Thoracic aorta (tissue), 2 donors: ENCODE data around the gene LRP11. TPM values are rescaled to one million over a fixed set of nuclear protein-coding genes. Genes with fewer than 3 reads are reported as not detected.

Experiments used
- ATAC-seq: fragments of 150-250 bp; one replicate; pipeline ENCODE4 v1.8.0; 2017; ENCODE audit warnings: low read depth; ENCODE audit not compliant: insufficient number of reproducible peaks, low FRiP score
- DNase-seq: peaks from one replicate; pipeline ENCODE4 v3.0.0-alpha.2; 2020; ENCODE audit warnings: low spot score
- H3K27ac ChIP-seq, 2 donors: fragments of 200-600 bp; sonication (generic); 1 replicate in 1 of 2; 2 replicates in 1 of 2; pipeline ENCODE4 v1.5.1; 2016; ENCODE audit warnings: mild to moderate bottlenecking in 2 of 2, moderate library complexity in 2 of 2
- H3K27me3 ChIP-seq: fragments of 200-600 bp; sonication (generic); replicated peaks from 2 replicates; pipeline ENCODE4 v1.6.0; 2016; ENCODE audit warnings: mild to moderate bottlenecking; ENCODE audit not compliant: insufficient read depth
- H3K36me3 ChIP-seq: fragments of 200-600 bp; sonication (generic); one replicate; pipeline ENCODE4 v1.5.1; 2016
- H3K4me1 ChIP-seq, 2 donors: fragments of 200-600 bp; sonication (generic); 1 replicate in 1 of 2; 2 replicates in 1 of 2; pipeline versions ENCODE4 v1.5.1 to v1.6.0; 2016; ENCODE audit warnings: low read depth in 2 of 2, mild to moderate bottlenecking in 1 of 2; ENCODE audit not compliant: control insufficient read depth in 1 of 2
- H3K4me3 ChIP-seq: fragments of 200-600 bp; sonication (generic); 2 replicates; pipeline ENCODE4 v1.5.1; 2016; ENCODE audit warnings: mild to moderate bottlenecking
- H3K9me3 ChIP-seq: fragments of 200-600 bp; sonication (generic); 2 replicates; pipeline ENCODE4 v1.5.1; 2016
- total RNA-seq, 2 donors: library from RNA; depleted of rRNA; stranded (reverse); fragments of >200 nt; gene quantifications; one replicate each; pipeline versions ENCODE4 v1.1.0 to v1.2.3, GENCODE V29; 2016
- TF ChIP-seq, protein P1 (sequence below): fragments of 200-600 bp; sonication (generic); IDR thresholded peaks from one replicate; pipeline ENCODE4 v1.5.1; 2019; ENCODE audit warnings: antibody characterized with exemption

The LRP11 gene
- total RNA-seq, 2 donors from 2014 or later: 22.4 to 31.8 TPM

DNA sequence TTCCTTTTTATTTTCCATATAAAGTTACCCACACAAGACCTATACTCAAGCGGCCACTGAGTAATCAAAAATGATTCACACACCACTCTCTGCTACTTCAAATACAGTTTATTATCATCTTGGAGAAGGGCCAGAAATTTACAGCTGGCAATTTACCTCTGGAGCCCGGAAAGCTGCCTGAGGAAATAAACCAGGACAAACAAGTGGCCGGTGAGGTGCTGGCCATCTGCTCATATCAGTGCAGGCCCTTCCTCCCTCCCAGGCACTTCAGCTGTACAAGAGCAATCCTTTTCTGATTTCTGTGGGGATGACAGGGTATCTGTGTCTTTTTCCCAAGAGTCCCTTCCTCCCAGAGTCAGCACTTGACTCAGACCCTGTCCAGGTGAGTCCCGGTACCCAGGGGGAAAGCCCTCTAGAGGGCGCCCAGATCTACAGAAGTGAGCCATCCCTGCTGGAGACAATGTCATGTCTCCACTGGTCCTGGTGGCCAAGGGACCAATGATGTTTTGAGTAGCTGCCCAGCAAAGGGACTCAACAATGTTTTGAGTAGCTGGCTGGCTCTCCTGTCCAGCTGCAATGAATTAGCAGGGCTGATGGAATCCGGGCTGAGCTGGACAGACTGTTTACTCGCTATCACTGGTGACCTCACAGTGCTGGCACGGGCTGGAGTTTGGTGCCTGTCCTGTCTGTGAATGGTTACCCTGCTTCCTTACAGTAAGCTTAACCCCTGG is 23.6 kb downstream of the LRP11 start:
- TF ChIP-seq, protein P1, sequence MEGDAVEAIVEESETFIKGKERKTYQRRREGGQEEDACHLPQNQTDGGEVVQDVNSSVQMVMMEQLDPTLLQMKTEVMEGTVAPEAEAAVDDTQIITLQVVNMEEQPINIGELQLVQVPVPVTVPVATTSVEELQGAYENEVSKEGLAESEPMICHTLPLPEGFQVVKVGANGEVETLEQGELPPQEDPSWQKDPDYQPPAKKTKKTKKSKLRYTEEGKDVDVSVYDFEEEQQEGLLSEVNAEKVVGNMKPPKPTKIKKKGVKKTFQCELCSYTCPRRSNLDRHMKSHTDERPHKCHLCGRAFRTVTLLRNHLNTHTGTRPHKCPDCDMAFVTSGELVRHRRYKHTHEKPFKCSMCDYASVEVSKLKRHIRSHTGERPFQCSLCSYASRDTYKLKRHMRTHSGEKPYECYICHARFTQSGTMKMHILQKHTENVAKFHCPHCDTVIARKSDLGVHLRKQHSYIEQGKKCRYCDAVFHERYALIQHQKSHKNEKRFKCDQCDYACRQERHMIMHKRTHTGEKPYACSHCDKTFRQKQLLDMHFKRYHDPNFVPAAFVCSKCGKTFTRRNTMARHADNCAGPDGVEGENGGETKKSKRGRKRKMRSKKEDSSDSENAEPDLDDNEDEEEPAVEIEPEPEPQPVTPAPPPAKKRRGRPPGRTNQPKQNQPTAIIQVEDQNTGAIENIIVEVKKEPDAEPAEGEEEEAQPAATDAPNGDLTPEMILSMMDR: no peak
- Histone ChIP-seq H3K4me1 (no peaks in the 10 kb centered on the region), H3K27me3 (no peaks in the 10 kb centered on the region), H3K36me3 (no peaks in the 10 kb centered on the region), H3K27ac (no peak overlapping the region), H3K9me3 (no peaks in the 10 kb centered on the region), H3K4me3 (no peak overlapping the region)
- DNase-seq: no peak
- no peak for ATAC-seq

DNA sequence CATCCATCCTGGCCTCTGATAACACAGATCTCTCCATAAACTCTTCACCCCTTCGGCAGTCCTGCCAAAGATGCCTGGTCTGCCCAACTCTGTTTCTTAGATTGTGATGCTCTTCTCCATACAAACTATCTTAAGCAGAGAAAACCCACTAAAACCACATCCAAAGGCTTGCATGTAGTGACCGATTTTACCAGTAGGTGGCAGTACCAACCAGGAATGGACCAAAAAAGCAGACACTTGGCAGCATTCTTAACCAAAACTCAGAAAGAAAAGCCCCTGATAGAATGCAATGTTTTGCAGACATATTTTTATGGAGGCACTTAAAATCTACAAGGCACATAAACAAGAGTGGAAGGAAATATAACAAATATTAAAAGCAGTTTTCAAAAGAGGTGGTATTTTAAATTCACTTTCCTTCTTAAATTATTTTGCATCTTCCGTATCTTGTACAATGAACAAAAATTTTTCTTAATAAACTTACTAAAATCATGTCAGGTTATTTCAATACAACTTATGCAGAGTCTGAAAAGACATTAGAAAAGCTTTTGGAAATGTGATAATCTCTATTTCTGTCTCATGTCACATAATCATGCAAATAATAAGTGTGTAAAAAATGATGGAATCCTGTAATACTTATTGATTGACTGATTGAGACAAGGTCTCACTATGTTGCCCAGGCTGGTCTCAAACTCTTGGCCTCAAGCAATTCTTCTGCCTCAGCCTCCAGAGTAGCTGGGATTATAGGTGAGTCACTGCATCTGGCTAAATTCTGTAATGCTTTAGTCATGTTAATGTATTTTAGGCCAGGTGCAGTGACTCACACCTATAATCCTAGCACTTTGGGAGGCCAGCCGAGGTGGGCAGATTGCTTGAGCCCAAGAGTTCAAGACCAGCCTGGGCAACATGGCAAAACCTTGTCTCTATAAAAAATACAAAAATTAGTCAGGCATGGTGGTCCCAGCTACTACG is 29.4 kb downstream of the LRP11 start:
- H3K27ac ChIP-seq: no peak overlapping the region
- ATAC-seq: no peak
- H3K4me3 ChIP-seq: no peak overlapping the region
- H3K36me3 ChIP-seq: no peaks in the 10 kb centered on the region
- peak; percentile 28 for DNase-seq
- no peaks in the 10 kb centered on the region for H3K27me3 ChIP-seq
- no peaks in the 10 kb centered on the region for H3K9me3 ChIP-seq
- H3K4me1 ChIP-seq: peaks cover 0 to 10% of the 10 kb centered on the region in 2 donors
- TF ChIP-seq, protein P1: peak; percentile 90

DNA sequence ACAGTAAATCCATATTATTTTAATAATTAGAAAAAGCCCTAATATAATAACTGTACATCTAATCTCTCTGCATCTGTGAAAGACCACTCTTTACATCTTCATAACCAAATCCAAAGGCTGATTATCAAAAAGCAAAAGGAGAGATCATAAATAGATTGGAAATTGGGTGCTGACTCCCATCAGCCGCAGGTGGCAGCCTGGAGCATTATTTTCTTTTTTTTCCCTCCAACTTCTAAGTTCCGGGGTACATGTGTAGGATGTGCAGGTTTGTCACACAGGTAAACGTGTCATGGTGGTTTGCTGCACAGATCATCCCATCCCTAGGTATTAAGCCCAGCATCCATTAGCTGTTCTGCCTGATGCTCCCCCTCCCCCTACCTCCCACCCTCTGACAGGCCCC is 30.5 kb downstream of the LRP11 start:
- TF ChIP-seq, protein P1: no peak
- no peaks in the 10 kb centered on the region for H3K9me3 ChIP-seq
- no peaks in the 10 kb centered on the region for H3K36me3 ChIP-seq

DNA sequence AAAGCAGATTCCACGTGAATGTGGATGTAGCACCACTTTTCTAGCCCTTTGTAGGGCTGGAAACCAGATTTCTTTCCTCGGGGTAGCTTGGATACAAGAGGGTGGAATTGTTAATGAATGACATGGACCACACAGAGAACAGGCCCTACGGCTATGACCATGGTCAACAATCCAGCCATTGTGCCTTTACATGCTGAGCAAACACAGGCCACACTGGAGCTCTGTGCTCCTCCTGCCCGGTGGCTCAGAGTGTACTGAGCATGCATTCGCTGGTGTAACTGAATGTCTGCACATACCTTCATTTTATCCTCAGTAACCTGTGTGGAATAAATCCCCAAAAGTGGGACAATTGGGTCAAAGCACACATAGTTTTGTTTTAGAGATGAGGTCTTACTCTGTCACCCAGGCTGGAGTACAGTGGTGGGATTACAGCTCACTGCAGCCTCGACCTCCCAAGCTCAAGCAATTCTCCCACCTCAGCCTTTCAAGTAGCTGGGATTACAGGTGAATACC is 32.8 kb downstream of the LRP11 start:
- no peak for ATAC-seq
- no peak for DNase-seq
- TF ChIP-seq, protein P1: no peak
- no peaks in the 10 kb centered on the region for H3K36me3 ChIP-seq
- H3K27me3 ChIP-seq: no peaks in the 10 kb centered on the region
- H3K4me1 ChIP-seq: peaks cover 0 to 10% of the 10 kb centered on the region in 2 donors
- no peak overlapping the region for H3K27ac ChIP-seq
- H3K9me3 ChIP-seq: no peaks in the 10 kb centered on the region
- H3K4me3 ChIP-seq: peak overlapping the region; percentile 53

More for the DNA sequence above, 30.5 kb downstream of the LRP11 start:
- ATAC-seq (no peak), DNase-seq (no peak)
- Histone ChIP-seq H3K4me3 (no peak overlapping the region), H3K27ac (no peak overlapping the region), H3K4me1 (peaks cover 0 to 10% of the 10 kb centered on the region in 2 donors), H3K27me3 (no peaks in the 10 kb centered on the region)

DNA sequence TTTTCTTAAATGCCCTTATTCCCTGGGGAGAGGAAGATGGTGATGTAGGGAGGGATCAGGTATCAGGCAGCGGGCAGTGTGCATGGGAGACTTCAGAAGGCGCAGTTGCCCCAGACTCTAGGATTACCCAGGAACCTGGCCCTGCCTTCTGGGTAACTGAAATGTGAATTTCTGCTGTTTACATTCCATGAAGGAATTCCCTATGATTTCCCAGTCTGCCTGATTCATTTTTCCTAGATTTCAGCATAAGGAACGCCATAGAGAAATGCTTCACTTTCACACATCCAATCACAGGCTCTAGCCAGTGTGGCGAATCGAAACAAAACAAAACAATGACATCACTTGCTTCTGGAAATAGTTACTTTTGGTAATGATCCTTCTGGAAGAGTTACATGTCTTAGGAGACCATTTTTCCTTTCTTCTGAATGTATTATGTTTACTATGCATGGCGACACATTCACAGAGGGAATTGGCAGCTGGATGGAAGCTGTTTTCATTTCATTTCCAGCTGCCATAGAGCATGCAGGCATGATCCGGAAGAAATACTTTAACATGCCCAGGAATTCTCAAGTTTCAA is 33.3 kb downstream of the LRP11 start:
- H3K27ac ChIP-seq: no peak overlapping the region
- no peaks in the 10 kb centered on the region for H3K27me3 ChIP-seq
- H3K4me1 ChIP-seq: peaks cover 0 to 10% of the 10 kb centered on the region in 2 donors
- no peaks in the 10 kb centered on the region for H3K9me3 ChIP-seq
- ATAC-seq (no peak), DNase-seq (no peak)
- TF ChIP-seq, protein P1: no peak
- H3K4me3 ChIP-seq: peak overlapping the region; percentile 53
- no peaks in the 10 kb centered on the region for H3K36me3 ChIP-seq
